Measurements from ENCODE around the gene SNX11. TPM values are rescaled to one million over a fixed set of nuclear protein-coding genes. Genes with fewer than 3 reads are reported as not detected.

The SNX11 gene
- total and polyA plus RNA-seq, 2 donors (not counting 3 experiments of a cell fraction or from before 2014, with no cell fraction given), result 23.4 to 26.2 TPM

GRCh38 chr17:48163809-48164208 lies 56.2 kb downstream of the SNX11 start:
- peaks cover 2 to 13% of the 10 kb centered on the region in 2 experiments for H3K27me3 ChIP-seq (ENCODE audit: control insufficient read depth in 2 of 2, insufficient read depth in 2 of 2, low read length in 2 of 2)
- no TSS peak for BruUV-seq (replicated peaks)
- no peak overlapping the region for H3K4me3 ChIP-seq (replicated peaks in 1 of 3; ENCODE audit: insufficient read depth in 1 of 3, low read depth in 1 of 3, low read length in 3 of 3)
- no peak overlapping the region for H3K4me2 ChIP-seq (ENCODE audit: insufficient read depth, low read length)
- H3K9me1 ChIP-seq (replicated peaks; ENCODE audit: control insufficient read depth, extremely low read depth, insufficient read depth, low read length), result no peaks in the 10 kb centered on the region
- H3K27ac ChIP-seq (ENCODE audit: insufficient read depth, low read depth, low read length), result no peak overlapping the region
- ChIA-PET CTCF (interaction anchor here (2.5 kb wide), 1 partner anchor 18 kb away, joined by 8 read pairs; no protein-coding TSS in a partner anchor), POLR2A (no interaction called here)
- intact Hi-C loops (cut with micrococcal nuclease), result no loop called here
- FAIRE-seq, result no peak
- no peak overlapping the region for H2AFZ ChIP-seq (ENCODE audit: low read depth, low read length)
- H3K4me1 ChIP-seq (ENCODE audit: control insufficient read depth, extremely low read depth, insufficient read depth, low read length), result no peaks in the 10 kb centered on the region
- dilution Hi-C loops (cut with MboI; ENCODE audit: extremely low pct_ligation_motif_present, low sequenced_read_pairs), result no loop called here
- no peaks in the 10 kb centered on the region for H3K36me3 ChIP-seq (ENCODE audit: control insufficient read depth in 2 of 2, extremely low read depth in 1 of 2, insufficient read depth in 2 of 2, low read length in 2 of 2)
- no peaks in the 10 kb centered on the region for H4K20me1 ChIP-seq (replicated peaks; ENCODE audit: control insufficient read depth, extremely low read depth, insufficient read depth, low read length)
- no peaks in the 10 kb centered on the region for H3K9me3 ChIP-seq (replicated peaks; ENCODE audit: control insufficient read depth, insufficient read depth, low read length)
- no peak for TF ChIP-seq EZH2 (IDR thresholded peaks at IDR 0.05; ENCODE audit: borderline replicate concordance, low read depth, low read length, severe bottlenecking)
- TF ChIP-seq CTCF (IDR thresholded peaks at IDR 0.05; ENCODE audit: extremely low read depth in 1 of 2, insufficient read depth in 1 of 2, low read depth in 1 of 2, low read length in 2 of 2), result no peak
- no peak for TF ChIP-seq MAX (IDR thresholded peaks at IDR 0.05; ENCODE audit: insufficient read depth, insufficient read length)
- no peak for TF ChIP-seq GATA2 (IDR thresholded peaks at IDR 0.05; ENCODE audit: insufficient read depth, insufficient read length, low read depth, low read length)
- no peak for TF ChIP-seq JUN (IDR thresholded peaks at IDR 0.05; ENCODE audit: borderline replicate concordance, insufficient read depth, insufficient read length, low read depth)
- no peak for TF ChIP-seq POLR2AphosphoS5 (IDR thresholded peaks at IDR 0.05; ENCODE audit: insufficient read depth, low read depth, low read length)
- TF ChIP-seq POLR2A (IDR thresholded peaks at IDR 0.05; ENCODE audit: low read depth, low read length), result no peak
- TF ChIP-seq MYC (IDR thresholded peaks at IDR 0.05; ENCODE audit: low read depth, low read length), result no peak
- no peak for TF ChIP-seq FOS (IDR thresholded peaks at IDR 0.05; ENCODE audit: borderline replicate concordance, insufficient read depth, low read length)
- H3K79me2 ChIP-seq (ENCODE audit: control insufficient read depth, insufficient read depth, low read length), result no peaks in the 10 kb centered on the region
- no peak for DNase-seq (ENCODE audit: low read depth, low spot score)
- no peak overlapping the region for H3K9ac ChIP-seq (replicated peaks; ENCODE audit: extremely low read depth, insufficient read depth, low read length)

All from endothelial cell of umbilical vein (primary cell).